PFSK-1 (cell line): Measurements from ENCODE around the gene CX3CL1.

Source experiments
- POLR2AphosphoS5 ChIP-seq: IDR thresholded peaks from 2 replicates; pipeline ENCODE4 v1.6.1; 2012; ENCODE audit warnings: low read depth, mild to moderate bottlenecking, control low read depth, low read length, moderate library complexity
- TAF1 ChIP-seq: IDR thresholded peaks from 2 replicates; pipeline ENCODE4 v1.6.1; 2012; ENCODE audit warnings: low read length, control low read depth, borderline replicate concordance; ENCODE audit not compliant: insufficient read depth

- TF ChIP-seq POLR2AphosphoS5 (no peak), TAF1 (no peak)
Measured at GRCh38 chr16:57413733-57414132, 41.4 kb downstream of the CX3CL1 start.
